ENCODE results near the gene UGT1A7.

UGT1A7 gene

DNA sequence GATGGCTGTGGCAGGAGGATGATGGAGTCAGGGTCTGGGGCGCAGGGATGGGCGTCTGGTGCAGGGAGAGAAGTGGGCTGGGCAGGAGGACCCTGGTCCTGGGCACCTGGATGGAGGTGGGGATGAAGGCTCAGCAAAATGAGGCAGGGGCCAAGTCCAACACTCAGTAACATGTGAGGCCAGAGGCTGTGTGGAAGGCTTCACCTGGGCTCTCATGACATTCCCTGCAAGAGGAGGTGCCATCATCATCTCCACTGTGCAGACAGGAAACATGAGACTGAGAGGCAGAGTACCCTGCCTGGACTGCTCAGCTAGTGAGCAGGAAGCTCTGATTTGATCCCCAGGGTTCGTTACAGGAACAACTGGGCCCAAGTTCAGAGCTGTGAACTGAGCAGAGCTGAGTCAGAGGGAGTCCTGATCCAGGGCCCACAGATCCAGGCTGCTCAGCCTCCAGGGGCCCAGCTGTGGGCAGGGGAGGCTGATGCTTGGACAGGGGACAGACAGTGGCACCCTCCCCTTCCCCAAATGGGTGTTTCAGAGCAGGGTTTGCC lies 135.7 kb downstream of the UGT1A7 start:
- no peaks in the 10 kb centered on the region for H3K36me3 ChIP-seq (ENCODE audit: insufficient read depth, low read length)
- no peak overlapping the region for H3K4me3 ChIP-seq (ENCODE audit: low read length)
- H2AFZ ChIP-seq (ENCODE audit: low read depth, low read length), result no peak overlapping the region
- H3K4me1 ChIP-seq (ENCODE audit: insufficient read depth, low read length), result no peaks in the 10 kb centered on the region
- no peaks in the 10 kb centered on the region for H3K9me3 ChIP-seq (ENCODE audit: low read length)
- no peaks in the 10 kb centered on the region for H3K27me3 ChIP-seq (ENCODE audit: insufficient read depth, low read length)

GRCh38 chr2:233817995-233818638 lies 136.4 kb downstream of the UGT1A7 start:
- Histone ChIP-seq H3K36me3 (ENCODE audit: insufficient read depth, low read length) (no peaks in the 10 kb centered on the region), H2AFZ (ENCODE audit: low read depth, low read length) (no peak overlapping the region), H3K27me3 (ENCODE audit: insufficient read depth, low read length) (no peaks in the 10 kb centered on the region), H3K4me1 (ENCODE audit: insufficient read depth, low read length) (no peaks in the 10 kb centered on the region), H3K4me3 (ENCODE audit: low read length) (no peak overlapping the region), H3K9me3 (ENCODE audit: low read length) (no peaks in the 10 kb centered on the region)

DNA sequence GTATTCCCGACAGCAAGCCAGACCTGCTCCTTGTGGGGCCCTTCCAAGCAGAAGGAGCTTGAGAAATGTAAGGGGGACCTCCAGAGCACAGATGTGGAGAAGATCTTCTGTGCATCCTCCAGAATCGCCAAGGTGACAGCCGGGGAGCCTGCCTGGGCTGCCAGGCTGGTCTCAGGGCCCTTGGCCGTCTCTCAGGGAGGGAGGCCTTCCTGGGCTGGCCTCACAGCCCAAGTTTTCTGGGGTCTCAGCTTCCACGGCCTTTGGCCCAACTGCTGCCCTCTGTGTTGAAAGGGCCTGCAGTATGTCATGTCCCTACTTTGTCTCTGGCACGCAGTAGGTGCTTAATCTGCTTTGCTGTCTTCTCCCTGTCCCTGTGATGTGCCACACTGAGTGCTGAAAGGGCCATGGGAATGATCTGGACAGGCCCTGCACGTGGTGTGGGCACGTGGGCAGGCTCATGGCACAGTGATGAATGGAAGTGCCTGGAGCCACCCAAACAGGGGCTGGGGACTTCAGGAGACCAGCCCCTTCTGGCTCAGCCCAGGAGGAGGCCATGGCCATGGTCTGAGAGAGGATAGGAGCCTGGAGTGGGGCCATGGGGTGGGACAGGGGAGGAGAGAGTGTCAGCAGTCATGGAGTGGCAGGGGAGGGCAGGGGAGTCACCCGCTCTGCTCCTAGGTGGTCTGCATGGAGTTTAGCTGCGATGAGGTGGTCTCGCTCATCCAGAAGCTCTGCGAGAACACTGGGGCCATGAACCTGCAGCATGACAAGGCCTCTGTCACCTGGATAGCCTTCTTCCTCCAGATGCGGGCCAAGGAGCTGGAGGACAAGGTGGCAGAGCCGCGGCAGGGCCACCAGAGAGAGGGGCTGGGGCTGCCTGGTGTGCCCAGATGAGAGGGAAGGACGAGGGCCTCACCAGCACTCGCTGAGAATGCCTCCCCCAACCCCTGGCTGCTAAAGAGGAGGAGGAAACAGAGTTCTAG lies 137.2 kb downstream of the UGT1A7 start:
- Histone ChIP-seq H3K27me3 (ENCODE audit: insufficient read depth, low read length) (no peaks in the 10 kb centered on the region), H3K36me3 (ENCODE audit: insufficient read depth, low read length) (no peaks in the 10 kb centered on the region), H2AFZ (ENCODE audit: low read depth, low read length) (no peak overlapping the region), H3K9me3 (ENCODE audit: low read length) (no peaks in the 10 kb centered on the region), H3K4me1 (ENCODE audit: insufficient read depth, low read length) (no peaks in the 10 kb centered on the region), H3K4me3 (ENCODE audit: low read length) (no peak overlapping the region)

DNA sequence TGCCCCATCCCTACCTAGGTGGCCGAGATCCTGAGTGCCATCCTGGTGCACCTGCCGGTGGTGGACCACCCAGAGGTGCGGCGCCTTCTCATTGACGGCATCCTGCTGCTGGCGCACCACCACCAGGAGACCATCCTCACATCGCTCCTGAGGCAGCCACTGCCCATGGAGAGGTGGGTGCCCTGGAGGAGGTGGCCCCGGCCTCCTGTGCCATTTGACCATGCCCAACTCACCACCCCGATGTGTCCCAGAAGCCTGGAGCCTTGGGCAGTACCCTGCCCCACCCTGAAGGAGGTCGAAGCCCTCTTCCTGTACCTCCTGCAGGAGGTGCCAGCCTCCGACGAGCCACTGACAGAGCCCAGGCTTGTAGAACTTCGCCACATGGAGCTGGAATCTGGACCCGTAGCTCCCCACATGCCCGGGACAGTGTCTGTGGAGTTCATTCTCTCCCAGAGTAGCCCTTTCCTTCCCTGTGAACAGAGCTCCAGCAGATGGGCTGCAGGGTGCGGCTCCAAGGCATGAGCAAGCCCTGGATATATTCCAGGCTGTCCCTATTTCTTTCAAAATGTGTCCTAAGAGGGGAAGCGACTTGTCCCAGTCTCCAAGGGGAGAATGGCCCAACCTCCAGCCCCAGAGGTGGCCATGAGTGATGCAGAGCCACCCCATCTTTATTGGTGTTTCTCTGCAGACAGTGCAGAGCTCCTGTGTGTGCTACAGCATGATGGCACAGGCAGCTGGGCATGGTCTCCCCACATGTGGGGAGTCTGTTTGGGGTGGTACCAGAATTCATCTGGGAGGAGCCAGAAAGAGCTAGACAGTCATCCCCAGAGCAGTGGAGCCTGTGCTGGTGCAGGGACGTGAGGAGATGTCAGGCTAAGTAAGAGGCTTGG lies 138.4 kb downstream of the UGT1A7 start:
- H3K9me3 ChIP-seq (ENCODE audit: low read length), result no peaks in the 10 kb centered on the region
- H2AFZ ChIP-seq (ENCODE audit: low read depth, low read length), result no peak overlapping the region
- no peaks in the 10 kb centered on the region for H3K27me3 ChIP-seq (ENCODE audit: insufficient read depth, low read length)
- H3K4me1 ChIP-seq (ENCODE audit: insufficient read depth, low read length), result no peaks in the 10 kb centered on the region
- no peak overlapping the region for H3K4me3 ChIP-seq (ENCODE audit: low read length)
- no peaks in the 10 kb centered on the region for H3K36me3 ChIP-seq (ENCODE audit: insufficient read depth, low read length)

GRCh38 chr2:233820774-233821105 lies 139.0 kb downstream of the UGT1A7 start:
- Histone ChIP-seq H3K27me3 (ENCODE audit: insufficient read depth, low read length) (no peaks in the 10 kb centered on the region), H3K9me3 (ENCODE audit: low read length) (no peaks in the 10 kb centered on the region), H2AFZ (ENCODE audit: low read depth, low read length) (no peak overlapping the region), H3K4me3 (ENCODE audit: low read length) (no peak overlapping the region), H3K36me3 (ENCODE audit: insufficient read depth, low read length) (no peaks in the 10 kb centered on the region), H3K4me1 (ENCODE audit: insufficient read depth, low read length) (no peaks in the 10 kb centered on the region)

GRCh38 chr2:233821196-233821595 lies 139.5 kb downstream of the UGT1A7 start:
- no peaks in the 10 kb centered on the region for H3K36me3 ChIP-seq (ENCODE audit: insufficient read depth, low read length)
- no peak overlapping the region for H2AFZ ChIP-seq (ENCODE audit: low read depth, low read length)
- H3K4me1 ChIP-seq (ENCODE audit: insufficient read depth, low read length), result no peaks in the 10 kb centered on the region
- no peak overlapping the region for H3K4me3 ChIP-seq (ENCODE audit: low read length)
- no peaks in the 10 kb centered on the region for H3K9me3 ChIP-seq (ENCODE audit: low read length)
- no peaks in the 10 kb centered on the region for H3K27me3 ChIP-seq (ENCODE audit: insufficient read depth, low read length)

- Histone ChIP-seq H2AFZ (ENCODE audit: low read depth, low read length) (no peak overlapping the region), H3K27me3 (ENCODE audit: insufficient read depth, low read length) (no peaks in the 10 kb centered on the region), H3K9me3 (ENCODE audit: low read length) (no peaks in the 10 kb centered on the region), H3K36me3 (ENCODE audit: insufficient read depth, low read length) (no peaks in the 10 kb centered on the region), H3K4me1 (ENCODE audit: insufficient read depth, low read length) (no peaks in the 10 kb centered on the region), H3K4me3 (ENCODE audit: low read length) (no peak overlapping the region)
These were observed 140.0 kb downstream of the UGT1A7 start for GRCh38 chr2:233821709-233822100.

DNA sequence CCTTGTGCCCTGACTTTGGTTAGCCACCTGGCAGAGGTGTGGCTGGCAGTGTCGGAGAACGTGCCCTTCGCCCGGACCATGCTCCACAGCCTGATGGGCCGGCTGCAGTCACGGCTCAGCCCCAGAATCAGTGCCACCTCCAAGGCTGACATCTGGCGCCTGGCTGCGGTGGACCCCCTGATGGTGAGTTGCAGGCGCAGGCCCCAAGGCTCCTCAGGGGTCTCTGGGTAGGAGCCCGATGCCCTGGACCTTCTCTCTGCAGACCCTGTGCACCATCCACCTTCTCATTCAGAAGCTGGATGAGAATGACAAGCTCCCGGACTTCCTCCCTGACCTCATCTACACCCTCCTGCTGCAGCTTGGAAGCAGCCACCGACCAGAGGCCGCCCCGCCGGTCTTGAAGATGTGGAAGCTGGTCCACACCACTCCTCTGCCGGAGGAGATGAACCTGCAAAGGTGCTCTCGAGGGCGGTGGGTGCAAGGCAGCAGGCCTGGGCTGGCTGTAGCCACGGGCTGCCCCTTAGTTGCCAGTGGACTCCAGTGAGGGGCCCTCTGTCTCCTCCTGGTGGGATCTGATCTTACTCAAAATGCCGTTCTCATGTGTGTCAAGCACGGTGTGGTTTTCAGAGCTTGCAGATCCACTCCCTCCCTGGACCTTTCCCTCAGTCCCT lies 140.5 kb downstream of the UGT1A7 start:
- no peaks in the 10 kb centered on the region for H3K36me3 ChIP-seq (ENCODE audit: insufficient read depth, low read length)
- no peaks in the 10 kb centered on the region for H3K9me3 ChIP-seq (ENCODE audit: low read length)
- no peaks in the 10 kb centered on the region for H3K27me3 ChIP-seq (ENCODE audit: insufficient read depth, low read length)
- no peaks in the 10 kb centered on the region for H3K4me1 ChIP-seq (ENCODE audit: insufficient read depth, low read length)
- no peak overlapping the region for H2AFZ ChIP-seq (ENCODE audit: low read depth, low read length)
- H3K4me3 ChIP-seq (ENCODE audit: low read length), result no peak overlapping the region

Measured in neuron (in vitro differentiated cells).